Measurements from ENCODE around the gene HCFC2. TPM values are rescaled to one million over a fixed set of nuclear protein-coding genes. Genes with fewer than 3 reads are reported as not detected.
A peak's percentile ranks its signal among the peaks of the same experiment; 100 is the strongest.

Gene HCFC2
- total and polyA plus RNA-seq, 4 experiments from 2014 or later, result 4.1 to 18.5 (median 13.4) TPM

DNA sequence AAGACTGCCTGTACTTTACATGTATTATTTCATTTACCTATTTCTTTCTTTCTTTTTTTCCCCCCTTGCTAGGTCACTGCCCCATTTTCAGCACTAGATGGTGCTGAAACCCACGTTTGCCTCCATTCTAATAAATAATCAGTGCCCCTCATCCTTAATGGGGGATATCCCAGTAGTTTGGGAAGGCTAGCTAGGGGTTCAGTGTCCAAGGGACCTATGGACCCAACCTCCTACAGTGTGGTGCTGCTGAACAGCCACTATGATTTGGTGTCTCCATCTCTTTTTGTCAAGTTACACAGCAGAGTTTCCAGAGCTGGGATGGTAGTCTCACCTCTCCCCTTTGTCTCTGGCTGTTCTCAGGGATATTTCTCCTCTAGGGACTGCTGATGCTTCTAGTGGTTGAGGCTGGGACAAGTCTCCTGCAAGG lies 6.5 kb upstream of the HCFC2 start:
- DNase-seq, result peak in 4 of 5 donors; percentile 7 to 28 (median 22)
- H3K4me3 ChIP-seq (ENCODE audit: low read length in 2 of 2), result no peak overlapping the region
- intact Hi-C loops (cut with micrococcal nuclease), result loop anchor here (1.0 to 10.0 kb wide), 2 partner anchors 52 to 297 kb away; no protein-coding TSS in a partner anchor
- no peaks in the 10 kb centered on the region for H3K9me3 ChIP-seq (ENCODE audit: control insufficient read depth in 1 of 2, low read length in 2 of 2)
- CTCF ChIA-PET (ENCODE audit: partially characterized antibody), result interaction anchor here (0.8 to 3.5 kb wide), 10 partner anchors 10 to 175 kb away, joined by 3 to 79 read pairs (median 6); partner anchors contain the start of gene NFYB
- H3K27ac ChIP-seq (ENCODE audit: low read depth, low read length), result no peak overlapping the region
- Mint-ChIP-seq H3K36me3 (no peaks in the 10 kb centered on the region), H3K9me3 (peaks cover 0 to 4% (median 0%) of the 10 kb centered on the region in 8 donors), H3K4me1 (no peaks in the 10 kb centered on the region), H3K4me3 (no peak overlapping the region), H3K27ac (peak overlapping the region in 1 of 7 donors; percentile 27), H3K27me3 (peaks cover 9 to 23% of the 10 kb centered on the region in 2 donors)
- POLR2A ChIA-PET (ENCODE audit: partially characterized antibody), result interaction anchor here (1.2 kb wide), 1 partner anchor 51 kb away, joined by 3 read pairs; no protein-coding TSS in a partner anchor
- peaks cover 9% of the 10 kb centered on the region for H3K27me3 ChIP-seq (ENCODE audit: insufficient read depth, low read length)
- H3K36me3 ChIP-seq (ENCODE audit: insufficient read depth, low read length), result no peaks in the 10 kb centered on the region
- no peaks in the 10 kb centered on the region for H3K4me1 ChIP-seq (ENCODE audit: insufficient read depth, low read length)

DNA sequence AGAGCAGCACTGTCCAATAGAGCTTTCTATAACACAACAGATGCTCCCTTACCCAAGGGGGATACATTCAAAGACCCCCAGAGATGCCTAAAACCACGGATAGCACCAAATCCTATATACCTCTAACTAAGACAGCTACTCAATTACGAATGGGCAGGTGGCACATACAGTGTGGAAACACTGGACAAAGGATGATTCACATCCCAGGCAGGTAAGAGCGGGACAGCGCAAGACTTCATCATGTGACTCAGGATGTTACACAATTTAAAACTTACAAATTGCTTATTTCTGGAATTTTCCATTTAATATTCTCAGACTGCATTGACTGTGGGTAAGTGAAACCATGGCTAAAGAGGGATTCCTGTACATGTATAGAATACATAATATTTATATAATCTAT lies 5.5 kb upstream of the HCFC2 start:
- Mint-ChIP-seq H3K27me3 (peaks cover 6 to 17% of the 10 kb centered on the region in 2 donors), H3K4me3 (no peak overlapping the region)

DNA sequence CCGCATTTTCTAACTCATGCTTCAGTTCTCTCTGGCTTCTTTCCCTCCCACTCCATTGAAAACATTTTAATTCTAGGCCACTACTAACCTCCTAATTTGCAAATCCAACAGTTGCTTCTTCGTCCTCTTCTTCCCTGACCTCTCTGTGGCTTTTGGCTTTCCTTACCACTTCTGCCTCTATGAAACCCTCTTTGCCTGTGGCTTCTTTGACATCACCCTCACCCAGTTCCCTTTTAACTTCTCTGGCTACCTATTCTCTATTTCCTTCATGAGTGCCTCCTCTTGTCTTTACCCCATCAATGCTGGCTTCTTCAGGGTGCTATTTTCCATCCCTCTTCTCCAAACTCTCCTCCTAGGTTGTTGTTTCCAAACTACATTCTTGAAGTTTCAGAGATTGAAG lies 4.4 kb upstream of the HCFC2 start:
- H3K27me3 Mint-ChIP-seq, result peaks cover 4 to 13% of the 10 kb centered on the region in 2 donors
- Histone ChIP-seq H3K27me3 (ENCODE audit: insufficient read depth, low read length) (peaks cover 5% of the 10 kb centered on the region), H3K9me3 (ENCODE audit: control insufficient read depth in 1 of 2, low read length in 2 of 2) (no peaks in the 10 kb centered on the region), H3K27ac (ENCODE audit: low read depth, low read length) (no peak overlapping the region), H3K4me1 (ENCODE audit: insufficient read depth, low read length) (peaks cover 9% of the 10 kb centered on the region), H3K36me3 (ENCODE audit: insufficient read depth, low read length) (no peaks in the 10 kb centered on the region), H3K4me3 (ENCODE audit: low read length in 2 of 2) (no peak overlapping the region)
- intact Hi-C loops (cut with micrococcal nuclease), result loop anchor here (5.0 to 10.0 kb wide), 2 partner anchors 242 to 295 kb away; partner anchors contain the start of gene EID3
- ChIA-PET POLR2A (ENCODE audit: partially characterized antibody) (no interaction called here), CTCF (ENCODE audit: partially characterized antibody) (interaction anchor here (1.2 to 3.5 kb wide), 5 partner anchors 8 to 53 kb away, joined by 3 to 79 read pairs (median 20); no protein-coding TSS in a partner anchor)
- H3K9me3 Mint-ChIP-seq, result peaks cover 0 to 4% (median 0%) of the 10 kb centered on the region in 8 donors
- no peak overlapping the region for H3K4me3 Mint-ChIP-seq
- H3K4me1 Mint-ChIP-seq, result peaks cover 2 to 10% (median 4%) of the 10 kb centered on the region in 4 donors
- H3K36me3 Mint-ChIP-seq, result peaks cover 0 to 1% of the 10 kb centered on the region in 2 donors
- H3K27ac Mint-ChIP-seq, result no peak overlapping the region
- DNase-seq, result no peak

More for the DNA sequence above, 5.5 kb upstream of the HCFC2 start:
- peaks cover 2 to 5% (median 3%) of the 10 kb centered on the region in 4 donors for H3K4me1 Mint-ChIP-seq
- intact Hi-C loops (cut with micrococcal nuclease), result loop anchor here (10.0 kb wide), 1 partner anchor 296 kb away; no protein-coding TSS in a partner anchor
- peaks cover 0 to 4% (median 0%) of the 10 kb centered on the region in 8 donors for H3K9me3 Mint-ChIP-seq
- Histone ChIP-seq H3K36me3 (ENCODE audit: insufficient read depth, low read length) (no peaks in the 10 kb centered on the region), H3K4me1 (ENCODE audit: insufficient read depth, low read length) (peaks cover 7% of the 10 kb centered on the region), H3K27ac (ENCODE audit: low read depth, low read length) (no peak overlapping the region), H3K27me3 (ENCODE audit: insufficient read depth, low read length) (peaks cover 9% of the 10 kb centered on the region), H3K9me3 (ENCODE audit: control insufficient read depth in 1 of 2, low read length in 2 of 2) (no peaks in the 10 kb centered on the region), H3K4me3 (ENCODE audit: low read length in 2 of 2) (no peak overlapping the region)
- ChIA-PET POLR2A (ENCODE audit: partially characterized antibody) (no interaction called here), CTCF (ENCODE audit: partially characterized antibody) (interaction anchor here (1.0 to 3.5 kb wide), 8 partner anchors 9 to 176 kb away, joined by 3 to 79 read pairs (median 8); no protein-coding TSS in a partner anchor)
- DNase-seq, result no peak
- H3K27ac Mint-ChIP-seq, result no peak overlapping the region
- no peaks in the 10 kb centered on the region for H3K36me3 Mint-ChIP-seq

DNA sequence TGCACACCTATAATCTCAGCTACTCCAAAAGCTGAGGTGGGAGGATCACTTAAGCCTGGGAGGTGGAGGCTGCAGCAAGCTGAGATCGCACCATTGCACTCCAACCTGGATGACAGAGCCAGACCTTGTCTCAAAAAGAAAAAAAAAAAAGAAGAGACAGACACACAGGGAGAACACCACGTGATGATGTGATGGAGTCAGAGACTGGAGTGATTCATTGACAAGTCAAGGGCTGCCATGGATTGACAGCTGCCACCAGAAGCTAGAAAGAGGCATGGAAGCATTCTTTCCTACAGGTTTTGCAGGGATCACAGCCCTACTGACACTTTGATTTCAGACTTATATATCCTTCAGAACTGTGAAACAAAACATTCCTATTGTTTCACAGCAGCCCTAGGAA lies 3.5 kb upstream of the HCFC2 start:
- Mint-ChIP-seq H3K9me3 (peaks cover 0 to 4% (median 0%) of the 10 kb centered on the region in 8 donors), H3K36me3 (peaks cover 0 to 6% of the 10 kb centered on the region in 2 donors), H3K4me1 (peaks cover 6 to 19% (median 11%) of the 10 kb centered on the region in 4 donors), H3K4me3 (no peak overlapping the region), H3K27me3 (peaks cover 4 to 11% of the 10 kb centered on the region in 2 donors), H3K27ac (no peak overlapping the region)
- Histone ChIP-seq H3K36me3 (ENCODE audit: insufficient read depth, low read length) (no peaks in the 10 kb centered on the region), H3K4me1 (ENCODE audit: insufficient read depth, low read length) (peaks cover 17% of the 10 kb centered on the region), H3K4me3 (ENCODE audit: low read length in 2 of 2) (no peak overlapping the region), H3K27me3 (ENCODE audit: insufficient read depth, low read length) (peaks cover 5% of the 10 kb centered on the region), H3K27ac (ENCODE audit: low read depth, low read length) (no peak overlapping the region), H3K9me3 (ENCODE audit: control insufficient read depth in 1 of 2, low read length in 2 of 2) (no peaks in the 10 kb centered on the region)
- no peak for DNase-seq
- intact Hi-C loops (cut with micrococcal nuclease), result loop anchor here (5.0 kb wide), 1 partner anchor 242 kb away; the partner anchor contains the start of gene EID3
- ChIA-PET CTCF (ENCODE audit: partially characterized antibody) (interaction anchor here (3.3 kb wide), 1 partner anchor 48 kb away, joined by 22 read pairs; no protein-coding TSS in a partner anchor), POLR2A (ENCODE audit: partially characterized antibody) (no interaction called here)

DNA sequence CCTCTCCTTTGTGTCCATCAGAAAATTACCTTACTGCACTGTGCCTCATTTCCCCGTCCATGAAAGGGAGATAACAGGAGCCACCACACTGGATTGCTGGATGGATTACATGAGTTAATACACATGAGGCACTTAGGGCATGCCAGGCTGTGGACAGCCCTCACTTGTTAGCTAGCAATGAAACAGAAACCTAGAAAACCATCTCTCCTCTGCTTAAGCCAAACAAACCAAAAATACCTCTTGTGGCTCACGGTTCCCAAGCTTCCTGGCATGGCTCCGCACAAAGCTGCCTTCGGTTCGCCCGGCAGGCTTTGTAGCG lies 660 bp upstream of the HCFC2 start:
- H3K36me3 Mint-ChIP-seq, result peaks cover 4 to 18% of the 10 kb centered on the region in 2 donors
- no peaks in the 10 kb centered on the region for H3K9me3 Mint-ChIP-seq
- Histone ChIP-seq H3K4me3 (ENCODE audit: low read length in 2 of 2) (peak overlapping the region; percentile 91 to 98), H3K9me3 (ENCODE audit: control insufficient read depth in 1 of 2, low read length in 2 of 2) (no peaks in the 10 kb centered on the region), H3K4me1 (ENCODE audit: insufficient read depth, low read length) (peaks cover 21% of the 10 kb centered on the region), H3K27me3 (ENCODE audit: insufficient read depth, low read length) (peaks cover 5% of the 10 kb centered on the region), H3K27ac (ENCODE audit: low read depth, low read length) (peak overlapping the region; percentile 77), H3K36me3 (ENCODE audit: insufficient read depth, low read length) (peaks cover 3% of the 10 kb centered on the region)
- ChIA-PET CTCF (ENCODE audit: partially characterized antibody) (interaction anchor here (0.7 to 1.7 kb wide), 6 partner anchors 37 to 185 kb away, joined by 3 to 12 read pairs (median 3); no protein-coding TSS in a partner anchor), POLR2A (ENCODE audit: partially characterized antibody) (interaction anchor here (0.6 to 2.8 kb wide), 11 partner anchors 10 to 258 kb away, joined by 3 to 29 read pairs (median 6); partner anchors contain the start of genes HSP90B1, NFYB, NT5DC3 and TDG)
- H3K27me3 Mint-ChIP-seq, result peaks cover 4 to 7% of the 10 kb centered on the region in 2 donors
- H3K4me1 Mint-ChIP-seq, result peaks cover 17 to 32% (median 22%) of the 10 kb centered on the region in 4 donors
- intact Hi-C loops (cut with micrococcal nuclease), result loop anchor here (1.0 to 5.0 kb wide), 4 partner anchors 75 to 239 kb away; partner anchors contain the start of genes EID3, HSP90B1, NFYB and TDG
- peak overlapping the region; percentile 19 to 94 (median 75) for H3K27ac Mint-ChIP-seq
- DNase-seq, result peak in 2 of 5 donors; percentile 31 to 41
- H3K4me3 Mint-ChIP-seq, result peak overlapping the region; percentile 91 to 97 (median 94)

DNA sequence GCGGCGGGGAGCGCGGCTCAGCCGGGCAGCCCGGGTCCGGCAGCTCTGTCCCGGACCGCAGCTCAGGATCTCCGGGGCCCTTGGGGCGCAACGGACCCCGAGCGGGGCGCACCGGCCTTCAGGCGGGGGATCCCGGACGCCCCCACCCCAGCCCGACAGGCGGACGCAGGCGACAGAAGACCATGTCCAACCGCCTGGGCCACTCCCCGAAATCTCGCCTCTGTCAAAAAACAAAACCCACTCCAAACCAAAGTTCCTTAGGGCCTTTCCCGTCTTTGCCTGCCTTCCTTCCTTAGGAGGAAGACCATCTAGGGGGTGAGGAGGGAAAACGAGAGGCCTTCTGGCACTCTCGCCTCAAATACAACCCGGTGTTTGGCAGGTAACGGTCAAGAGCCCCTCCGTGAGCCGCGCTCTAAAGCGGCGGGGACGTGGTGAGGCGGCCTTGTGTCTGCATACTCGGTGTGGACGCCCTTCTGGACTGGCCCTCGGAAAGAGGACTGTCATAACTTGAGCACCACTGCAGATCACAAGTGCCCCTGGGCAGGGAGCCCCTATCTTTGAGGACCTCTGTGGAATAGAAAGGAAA lies 604 bp downstream of the HCFC2 start:
- peak overlapping the region; percentile 77 for H3K27ac ChIP-seq (ENCODE audit: low read depth, low read length)
- Mint-ChIP-seq H3K36me3 (peaks cover 8 to 25% of the 10 kb centered on the region in 2 donors), H3K27ac (peak overlapping the region; percentile 57 to 95 (median 86)), H3K27me3 (peaks cover under 1 to 3% of the 10 kb centered on the region in 2 donors), H3K9me3 (no peaks in the 10 kb centered on the region), H3K4me3 (peak overlapping the region; percentile 90 to 97 (median 92)), H3K4me1 (peaks cover 22 to 42% (median 24%) of the 10 kb centered on the region in 4 donors)
- ChIA-PET POLR2A (ENCODE audit: partially characterized antibody) (interaction anchor here (0.6 to 2.8 kb wide), 10 partner anchors 9 to 224 kb away, joined by 3 to 29 read pairs (median 7); partner anchors contain the start of genes HSP90B1, NFYB, NT5DC3 and TDG), CTCF (ENCODE audit: partially characterized antibody) (interaction anchor here (0.7 to 1.7 kb wide), 3 partner anchors 40 to 185 kb away, joined by 3 to 12 read pairs (median 4); no protein-coding TSS in a partner anchor)
- no peaks in the 10 kb centered on the region for H3K27me3 ChIP-seq (ENCODE audit: insufficient read depth, low read length)
- H3K4me1 ChIP-seq (ENCODE audit: insufficient read depth, low read length), result peaks cover 21% of the 10 kb centered on the region
- H3K9me3 ChIP-seq (ENCODE audit: control insufficient read depth in 1 of 2, low read length in 2 of 2), result no peaks in the 10 kb centered on the region
- DNase-seq, result peak in 2 of 5 donors; percentile 4 to 6
- H3K4me3 ChIP-seq (ENCODE audit: low read length in 2 of 2), result peak overlapping the region; percentile 91 to 98
- peaks cover 3% of the 10 kb centered on the region for H3K36me3 ChIP-seq (ENCODE audit: insufficient read depth, low read length)
- intact Hi-C loops (cut with micrococcal nuclease), result loop anchor here (1.0 to 5.0 kb wide), 3 partner anchors 73 to 237 kb away; partner anchors contain the start of genes EID3, HSP90B1 and NFYB

DNA sequence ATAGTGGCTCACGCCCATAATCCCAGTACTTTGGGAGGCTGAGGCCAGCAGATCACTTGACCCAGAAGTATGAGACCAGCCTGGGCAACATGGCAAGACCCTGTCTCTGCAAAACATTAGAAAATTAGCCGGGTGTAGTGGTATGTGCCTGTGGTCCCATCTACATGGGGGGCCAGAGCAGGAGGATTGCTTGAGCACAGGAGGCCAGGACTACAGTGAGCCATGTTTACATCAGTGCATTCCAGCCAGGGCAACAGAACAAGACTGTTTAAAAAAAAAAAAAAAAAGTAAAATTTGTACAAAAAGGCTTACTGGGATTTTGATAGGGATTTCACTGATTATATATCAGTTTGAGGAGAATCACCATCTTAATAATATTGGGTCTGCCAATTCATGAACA lies 7.8 kb downstream of the HCFC2 start:
- Mint-ChIP-seq H3K27me3 (no peaks in the 10 kb centered on the region), H3K4me1 (peaks cover 17 to 32% (median 23%) of the 10 kb centered on the region in 4 donors), H3K9me3 (no peaks in the 10 kb centered on the region), H3K36me3 (peaks cover 34 to 43% of the 10 kb centered on the region in 2 donors), H3K27ac (no peak overlapping the region), H3K4me3 (no peak overlapping the region)
- CTCF ChIA-PET (ENCODE audit: partially characterized antibody), result no interaction called here
- Histone ChIP-seq H3K36me3 (ENCODE audit: insufficient read depth, low read length) (peaks cover under 1% of the 10 kb centered on the region), H3K27me3 (ENCODE audit: insufficient read depth, low read length) (no peaks in the 10 kb centered on the region), H3K27ac (ENCODE audit: low read depth, low read length) (no peak overlapping the region), H3K9me3 (ENCODE audit: control insufficient read depth in 1 of 2, low read length in 2 of 2) (no peaks in the 10 kb centered on the region), H3K4me1 (ENCODE audit: insufficient read depth, low read length) (no peaks in the 10 kb centered on the region), H3K4me3 (ENCODE audit: low read length in 2 of 2) (no peak overlapping the region)
- POLR2A ChIA-PET (ENCODE audit: partially characterized antibody), result no interaction called here
- no peak for DNase-seq
- intact Hi-C loops (cut with micrococcal nuclease), result no loop called here
